Kidney epithelial cell (primary cell): ENCODE results near the gene TMEM30B. TPM values are rescaled to one million over a fixed set of nuclear protein-coding genes. Genes with fewer than 3 reads are reported as not detected.

Experiments used
- DNase-seq: peaks from one replicate; pipeline ENCODE4 v3.0.0-alpha.2; 2010; ENCODE audit warnings: low read depth
- H3K27me3 ChIP-seq: 2 replicates; pipeline ENCODE4 v1.6.0; 2011; ENCODE audit warnings: low read length; ENCODE audit not compliant: control insufficient read depth, insufficient read depth
- H3K36me3 ChIP-seq: 2 replicates; pipeline ENCODE4 v1.5.1; 2011; ENCODE audit warnings: low read length; ENCODE audit not compliant: control insufficient read depth, insufficient read depth
- H3K4me3 ChIP-seq: 2 replicates; pipeline ENCODE4 v1.5.1; 2011; ENCODE audit warnings: low read depth, mild to moderate bottlenecking, control low read depth, low read length
- total RNA-seq: library from RNA; depleted of rRNA; stranded (reverse); fragments of >200 nt; gene quantifications from 2 replicates; pipeline ENCODE4 v1.2.3, GENCODE V29; 2015
- TF ChIP-seq, protein P1 (sequence below): IDR thresholded peaks from 2 replicates; pipeline ENCODE4 v1.5.1; 2011; ENCODE audit warnings: mild to moderate bottlenecking, moderate library complexity, low read length, control low read depth, inconsistent platforms; ENCODE audit not compliant: insufficient read depth, poor library complexity, severe bottlenecking

The TMEM30B gene
- total RNA-seq, 1 donor from 2014 or later, result 11.3 TPM

GRCh38 chr14:61308198-61308597 is 27.1 kb upstream of the TMEM30B start:
- Histone ChIP-seq H3K4me3 (no peak overlapping the region), H3K27me3 (no peaks in the 10 kb centered on the region), H3K36me3 (no peaks in the 10 kb centered on the region)
- no peak for DNase-seq
- TF ChIP-seq, protein P1, sequence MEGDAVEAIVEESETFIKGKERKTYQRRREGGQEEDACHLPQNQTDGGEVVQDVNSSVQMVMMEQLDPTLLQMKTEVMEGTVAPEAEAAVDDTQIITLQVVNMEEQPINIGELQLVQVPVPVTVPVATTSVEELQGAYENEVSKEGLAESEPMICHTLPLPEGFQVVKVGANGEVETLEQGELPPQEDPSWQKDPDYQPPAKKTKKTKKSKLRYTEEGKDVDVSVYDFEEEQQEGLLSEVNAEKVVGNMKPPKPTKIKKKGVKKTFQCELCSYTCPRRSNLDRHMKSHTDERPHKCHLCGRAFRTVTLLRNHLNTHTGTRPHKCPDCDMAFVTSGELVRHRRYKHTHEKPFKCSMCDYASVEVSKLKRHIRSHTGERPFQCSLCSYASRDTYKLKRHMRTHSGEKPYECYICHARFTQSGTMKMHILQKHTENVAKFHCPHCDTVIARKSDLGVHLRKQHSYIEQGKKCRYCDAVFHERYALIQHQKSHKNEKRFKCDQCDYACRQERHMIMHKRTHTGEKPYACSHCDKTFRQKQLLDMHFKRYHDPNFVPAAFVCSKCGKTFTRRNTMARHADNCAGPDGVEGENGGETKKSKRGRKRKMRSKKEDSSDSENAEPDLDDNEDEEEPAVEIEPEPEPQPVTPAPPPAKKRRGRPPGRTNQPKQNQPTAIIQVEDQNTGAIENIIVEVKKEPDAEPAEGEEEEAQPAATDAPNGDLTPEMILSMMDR, result no peak

- TF ChIP-seq, protein P1, result no peak
- no peaks in the 10 kb centered on the region for H3K27me3 ChIP-seq
- H3K4me3 ChIP-seq, result no peak overlapping the region
- DNase-seq, result no peak
- no peaks in the 10 kb centered on the region for H3K36me3 ChIP-seq
Observed at GRCh38 chr14:61304688-61305087, 23.6 kb upstream of the TMEM30B start.

DNA sequence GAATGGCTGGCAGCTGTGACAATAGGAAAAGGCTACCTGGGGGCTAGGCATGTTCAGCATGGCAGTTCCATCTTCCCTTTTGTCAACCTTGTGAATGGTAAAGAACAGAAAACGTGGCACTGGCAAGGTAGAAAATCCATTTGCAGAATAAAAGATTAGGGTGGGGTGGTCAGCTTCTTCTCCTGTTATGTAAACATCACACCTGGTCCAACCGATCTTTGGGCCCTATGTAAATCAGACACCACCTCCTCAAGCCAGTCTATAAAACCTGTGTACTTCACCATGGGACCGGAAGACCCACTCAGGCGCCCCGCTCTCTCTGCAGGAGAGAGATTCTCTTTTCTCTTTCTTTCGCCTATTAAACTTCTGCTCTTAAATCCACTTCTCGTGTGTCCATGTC is 19.6 kb upstream of the TMEM30B start:
- no peak for DNase-seq
- no peaks in the 10 kb centered on the region for H3K36me3 ChIP-seq

DNA sequence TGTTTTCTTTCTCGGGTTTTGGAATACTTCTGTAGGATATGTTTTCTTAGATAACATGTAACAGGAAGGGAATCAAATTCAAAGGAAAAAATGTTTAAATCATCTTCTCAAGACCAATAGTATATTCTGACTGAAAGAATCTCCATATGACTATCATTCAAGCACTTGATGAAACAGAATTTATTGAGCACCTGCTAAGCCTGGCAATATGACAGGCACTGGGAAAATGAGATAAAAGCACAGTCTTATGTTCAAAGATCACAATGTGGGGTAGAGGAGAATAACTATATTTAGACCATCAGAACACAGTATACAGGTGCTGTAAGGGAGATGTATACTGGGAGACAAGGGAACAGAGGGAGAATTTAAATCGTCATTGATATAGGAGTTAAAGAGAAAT is 19.1 kb upstream of the TMEM30B start:
- no peak for DNase-seq
- Histone ChIP-seq H3K27me3 (peaks cover 2% of the 10 kb centered on the region), H3K4me3 (no peak overlapping the region), H3K36me3 (no peaks in the 10 kb centered on the region)
- TF ChIP-seq, protein P1, result no peak

More for the DNA sequence above, 19.6 kb upstream of the TMEM30B start:
- Histone ChIP-seq H3K27me3 (peaks cover 2% of the 10 kb centered on the region), H3K4me3 (no peak overlapping the region)
- TF ChIP-seq, protein P1, result no peak

DNA sequence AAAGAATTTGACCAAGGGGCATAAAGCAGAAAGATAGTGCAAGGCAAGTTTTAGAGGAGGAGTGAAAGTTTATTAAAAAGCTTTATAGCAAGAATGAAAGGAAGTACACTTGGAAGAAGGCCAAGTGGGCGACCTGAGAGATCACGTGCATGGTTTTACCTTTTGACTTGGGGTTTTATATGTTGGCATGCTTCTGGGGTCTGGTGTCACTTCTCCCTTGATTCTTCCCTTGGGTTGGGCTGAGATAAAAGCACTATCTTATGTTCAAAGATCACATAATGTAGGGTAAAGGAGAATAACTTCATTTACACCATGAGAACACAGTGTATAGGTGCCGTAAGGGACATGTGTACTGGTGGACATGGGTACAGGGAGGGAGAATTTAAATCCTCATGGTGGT is 17.7 kb upstream of the TMEM30B start:
- Histone ChIP-seq H3K4me3 (no peak overlapping the region), H3K27me3 (peaks cover 2% of the 10 kb centered on the region), H3K36me3 (no peaks in the 10 kb centered on the region)
- TF ChIP-seq, protein P1, result no peak
- no peak for DNase-seq

GRCh38 chr14:61297581-61297980 is 16.4 kb upstream of the TMEM30B start:
- Histone ChIP-seq H3K36me3 (no peaks in the 10 kb centered on the region), H3K27me3 (peaks cover 2% of the 10 kb centered on the region), H3K4me3 (no peak overlapping the region)
- TF ChIP-seq, protein P1, result no peak
- DNase-seq, result no peak
